RWPE1 (cell line): ENCODE data around the gene PEX7.

Experiments
- CTCF ChIA-PET: fragments of 350-600 bp; sonication (Branson Sonifier 250); formaldehyde crosslinking; extraction: SDS; loops from one replicate; lab custom pipeline; 2021; lab: Yijun Ruan, JAX
- POLR2A ChIA-PET: fragments of 400-600 bp; formaldehyde crosslinking; extraction: SDS; loops from one replicate; lab custom pipeline; 2020; ENCODE audit warnings: antibody characterized with exemption; ENCODE audit not compliant: low non-redundant PET; lab: Yijun Ruan, JAX
- DNase-seq: peaks from one replicate; pipeline ENCODE4 v3.0.0; 2012; ENCODE audit warnings: low spot score
- H3K27ac ChIP-seq: fragments of 450-650 bp; 2 replicates; pipeline ENCODE4 v1.5.1; 2017
- CTCF ChIP-seq: fragments of 450-650 bp; conservative IDR thresholded peaks from 2 replicates; pipeline ENCODE4 v1.5.1; 2017; ENCODE audit warnings: low read depth, mild to moderate bottlenecking

The PEX7 gene

GRCh38 chr6:136783495-136784270 is 38.7 kb upstream of the PEX7 start:
- POLR2A ChIA-PET, result no interaction called here
- no peak for DNase-seq
- no peak overlapping the region for H3K27ac ChIP-seq
- no peak for TF ChIP-seq CTCF
- CTCF ChIA-PET, result no interaction called here

GRCh38 chr6:136784271-136784664 is 38.1 kb upstream of the PEX7 start:
- no peak for TF ChIP-seq CTCF
- ChIA-PET CTCF (no interaction called here), POLR2A (no interaction called here)
- H3K27ac ChIP-seq, result no peak overlapping the region
- DNase-seq, result no peak

- POLR2A ChIA-PET, result no interaction called here
- no peak for DNase-seq
- TF ChIP-seq CTCF, result no peak
Observed at GRCh38 chr6:136784910-136785746, 37.3 kb upstream of the PEX7 start.

GRCh38 chr6:136786658-136787057 is 35.7 kb upstream of the PEX7 start:
- TF ChIP-seq CTCF, result no peak
- DNase-seq, result no peak
- POLR2A ChIA-PET, result no interaction called here
- CTCF ChIA-PET, result interaction anchor here (1.8 kb wide), 1 partner anchor 143 kb away, joined by 10 read pairs; no protein-coding TSS in a partner anchor
- no peak overlapping the region for H3K27ac ChIP-seq

More at GRCh38 chr6:136784910-136785746, 37.3 kb upstream of the PEX7 start:
- CTCF ChIA-PET, result interaction anchor here (0.8 kb wide), 1 partner anchor 238 kb away, joined by 4 read pairs; no protein-coding TSS in a partner anchor
- H3K27ac ChIP-seq, result no peak overlapping the region

GRCh38 chr6:136787726-136788068 is 34.7 kb upstream of the PEX7 start:
- POLR2A ChIA-PET, result no interaction called here

More at GRCh38 chr6:136787726-136788068, 34.7 kb upstream of the PEX7 start:
- CTCF ChIA-PET, result interaction anchor here (0.7 to 1.8 kb wide), 2 partner anchors 143 to 144 kb away, joined by 4 to 10 read pairs; no protein-coding TSS in a partner anchor
- no peak for TF ChIP-seq CTCF
- no peak for DNase-seq
- H3K27ac ChIP-seq, result no peak overlapping the region
